BJ (cell line): ENCODE data around the gene ANKRD9. TPM values are rescaled to one million over a fixed set of nuclear protein-coding genes. Genes with fewer than 3 reads are reported as not detected.

Experiments used
- CTCF ChIA-PET: fragments of 350-600 bp; formaldehyde crosslinking; extraction: SDS; loops from one replicate; lab custom pipeline; 2021; ENCODE audit warnings: antibody characterized with exemption, inconsistent platforms; lab: Yijun Ruan, JAX
- POLR2A ChIA-PET: fragments of 300-600 bp; sonication (Branson Sonifier 250); formaldehyde crosslinking; extraction: SDS; loops from one replicate; lab custom pipeline; 2021; ENCODE audit warnings: antibody characterized with exemption; lab: Charles Lee
- DNase-seq: peaks from one replicate; pipeline ENCODE4 v3.0.0-alpha.2; 2011; ENCODE audit warnings: low read depth
- H3K27me3 ChIP-seq: 2 replicates; pipeline ENCODE4 v1.6.0; 2011; ENCODE audit warnings: low read length; ENCODE audit not compliant: control insufficient read depth, insufficient read depth
- H3K36me3 ChIP-seq: 2 replicates; pipeline ENCODE4 v1.5.1; 2011; ENCODE audit warnings: low read length; ENCODE audit not compliant: control insufficient read depth, insufficient read depth
- H3K4me3 ChIP-seq: 2 replicates; pipeline ENCODE4 v1.5.1; 2011; ENCODE audit warnings: low read depth, mild to moderate bottlenecking, control low read depth, low read length
- polyA plus RNA-seq: library from polyadenylated mRNA; depleted of rRNA; stranded (reverse); fragments of >200 nt; gene quantifications from 2 replicates; pipeline ENCODE4 v1.2.3, GENCODE V29; 2011
- TF ChIP-seq, protein P1 (sequence below): IDR thresholded peaks from 2 replicates; pipeline ENCODE4 v1.5.1; 2011; ENCODE audit warnings: low read depth, mild to moderate bottlenecking, control low read depth, inconsistent platforms, low read length, moderate library complexity; ENCODE audit not compliant: insufficient read depth

The ANKRD9 gene
- polyA plus RNA-seq, 1 experiment = 9.1 TPM

DNA sequence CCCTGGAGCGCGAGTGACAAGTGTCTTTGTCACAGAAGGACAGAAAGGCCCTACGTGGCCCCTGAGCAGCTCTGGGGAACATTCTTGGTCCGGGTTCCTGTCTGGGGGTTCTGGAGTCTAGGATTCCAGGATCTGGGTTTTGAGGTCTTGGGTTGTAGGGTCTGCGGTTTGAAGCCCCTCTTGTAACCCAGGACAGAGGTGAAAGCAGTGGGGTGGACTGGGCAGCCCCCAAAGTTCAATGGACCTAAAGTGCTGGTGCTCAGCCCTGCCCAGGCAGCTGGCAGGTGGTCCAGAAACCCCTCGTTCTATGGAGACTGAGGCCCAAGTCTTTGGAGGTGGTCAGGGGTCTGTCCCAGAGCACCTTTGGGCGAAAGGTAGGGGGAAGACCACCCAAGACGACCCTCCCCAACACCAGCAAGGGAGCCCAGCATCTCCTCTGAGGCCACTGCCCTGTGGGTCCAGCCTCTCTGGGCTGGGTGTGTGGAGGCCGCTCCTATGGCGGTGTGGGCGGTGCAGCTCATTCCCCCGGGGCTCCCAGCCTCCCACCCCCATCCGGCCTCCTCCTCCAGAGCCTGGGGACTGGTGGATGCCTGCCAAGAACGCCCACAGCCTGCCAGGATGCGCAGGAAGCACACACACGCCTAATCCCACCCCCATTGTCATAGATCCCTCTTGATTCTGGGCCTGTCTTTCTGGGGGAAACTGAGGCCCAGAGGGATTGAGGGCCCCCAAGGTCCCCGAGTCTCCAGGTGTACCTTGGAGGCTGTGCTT lies 30.2 kb upstream of the ANKRD9 start:
- TF ChIP-seq, protein P1, sequence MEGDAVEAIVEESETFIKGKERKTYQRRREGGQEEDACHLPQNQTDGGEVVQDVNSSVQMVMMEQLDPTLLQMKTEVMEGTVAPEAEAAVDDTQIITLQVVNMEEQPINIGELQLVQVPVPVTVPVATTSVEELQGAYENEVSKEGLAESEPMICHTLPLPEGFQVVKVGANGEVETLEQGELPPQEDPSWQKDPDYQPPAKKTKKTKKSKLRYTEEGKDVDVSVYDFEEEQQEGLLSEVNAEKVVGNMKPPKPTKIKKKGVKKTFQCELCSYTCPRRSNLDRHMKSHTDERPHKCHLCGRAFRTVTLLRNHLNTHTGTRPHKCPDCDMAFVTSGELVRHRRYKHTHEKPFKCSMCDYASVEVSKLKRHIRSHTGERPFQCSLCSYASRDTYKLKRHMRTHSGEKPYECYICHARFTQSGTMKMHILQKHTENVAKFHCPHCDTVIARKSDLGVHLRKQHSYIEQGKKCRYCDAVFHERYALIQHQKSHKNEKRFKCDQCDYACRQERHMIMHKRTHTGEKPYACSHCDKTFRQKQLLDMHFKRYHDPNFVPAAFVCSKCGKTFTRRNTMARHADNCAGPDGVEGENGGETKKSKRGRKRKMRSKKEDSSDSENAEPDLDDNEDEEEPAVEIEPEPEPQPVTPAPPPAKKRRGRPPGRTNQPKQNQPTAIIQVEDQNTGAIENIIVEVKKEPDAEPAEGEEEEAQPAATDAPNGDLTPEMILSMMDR = no peak
- ChIA-PET POLR2A (no interaction called here), CTCF (interaction anchor here (0.8 to 3.0 kb wide), 3 partner anchors 14 to 15 kb away, joined by 3 to 12 read pairs (median 7); no protein-coding TSS in a partner anchor)
- Histone ChIP-seq H3K27me3 (no peaks in the 10 kb centered on the region), H3K4me3 (no peak overlapping the region), H3K36me3 (no peaks in the 10 kb centered on the region)
- DNase-seq = no peak

DNA sequence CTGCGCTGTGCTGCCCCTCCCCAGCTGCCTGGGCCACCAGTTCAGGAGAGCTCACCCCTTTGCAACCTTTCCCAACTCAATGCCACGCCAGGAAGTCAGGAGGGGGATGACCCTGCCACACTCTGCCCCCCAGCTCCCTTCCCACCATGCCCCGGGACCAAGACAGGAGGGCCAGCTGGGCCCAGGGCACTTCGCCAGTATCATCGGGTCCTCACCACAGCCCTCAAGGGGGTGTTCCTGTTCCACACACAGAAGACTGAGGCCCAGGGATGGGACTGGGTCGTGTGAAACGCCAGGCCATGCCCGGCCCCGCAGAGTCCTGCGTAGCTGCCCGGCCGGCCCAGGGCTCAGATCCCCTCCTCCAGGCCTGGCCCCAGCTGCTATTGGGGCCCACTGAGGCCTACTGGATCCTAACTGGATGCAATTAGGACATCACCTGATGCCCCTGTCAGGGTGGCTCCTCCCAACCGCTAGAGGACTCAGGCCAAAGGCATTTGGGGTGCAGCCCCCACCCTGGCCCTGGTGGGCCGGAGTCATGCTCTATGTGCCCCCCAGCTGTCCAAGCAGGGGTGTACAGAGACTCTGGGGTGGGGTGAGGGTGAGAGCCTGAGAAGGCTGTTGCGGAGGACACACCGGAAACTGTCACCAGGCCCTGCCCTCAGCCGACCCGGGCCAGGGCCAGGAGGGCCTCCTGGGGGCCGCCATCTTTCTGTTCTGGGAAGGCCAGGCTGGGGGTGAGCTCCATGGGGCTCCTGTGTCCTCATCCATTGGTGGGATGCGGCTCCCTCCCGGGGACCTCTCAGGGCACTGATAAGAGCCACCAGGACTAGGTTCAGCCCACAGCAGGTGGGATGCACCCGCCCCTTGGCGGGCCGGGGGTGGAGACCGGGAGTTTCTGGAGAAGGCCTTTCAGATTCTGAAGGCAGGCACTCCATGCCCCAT lies 29.3 kb upstream of the ANKRD9 start:
- ChIA-PET CTCF (interaction anchor here (1.8 to 3.0 kb wide), 2 partner anchors 14 to 56 kb away, joined by 6 to 12 read pairs; no protein-coding TSS in a partner anchor), POLR2A (no interaction called here)
- TF ChIP-seq, protein P1 = no peak
- DNase-seq = no peak
- H3K27me3 ChIP-seq = no peaks in the 10 kb centered on the region
- no peak overlapping the region for H3K4me3 ChIP-seq
- no peaks in the 10 kb centered on the region for H3K36me3 ChIP-seq

DNA sequence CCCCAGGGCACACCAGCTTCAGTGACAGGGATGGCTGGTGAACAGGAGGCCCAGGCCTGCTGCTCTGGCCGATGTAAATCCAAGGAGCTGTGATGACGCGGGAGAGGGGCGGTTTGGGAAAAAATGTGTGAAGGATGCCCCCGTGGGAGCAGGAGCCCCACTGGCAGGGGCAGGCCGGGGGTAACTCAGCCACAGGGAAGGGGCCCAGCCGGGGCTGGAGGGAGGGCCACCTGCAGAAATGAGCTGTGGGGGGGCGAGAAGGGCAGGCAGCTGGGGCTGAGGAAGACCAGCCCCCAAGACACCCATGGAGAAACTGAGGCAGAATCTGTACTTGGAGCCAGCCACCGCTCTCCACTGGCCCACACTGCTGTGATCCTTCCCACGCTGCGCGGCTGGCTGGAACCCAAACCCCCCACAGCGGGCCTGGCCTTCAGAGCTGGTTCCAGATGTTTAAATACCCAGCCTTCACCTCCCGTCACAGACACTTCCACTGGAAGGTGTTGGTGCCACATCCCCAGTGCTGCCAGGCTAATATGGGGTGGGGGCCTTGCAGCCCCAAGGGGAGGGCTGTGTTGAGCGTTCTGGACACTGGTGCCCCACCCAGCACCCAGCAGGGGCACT lies 28.5 kb upstream of the ANKRD9 start:
- TF ChIP-seq, protein P1 = no peak
- no peak for DNase-seq
- H3K36me3 ChIP-seq = no peaks in the 10 kb centered on the region
- ChIA-PET CTCF (interaction anchor here (1.8 to 3.0 kb wide), 2 partner anchors 13 to 57 kb away, joined by 6 to 12 read pairs; no protein-coding TSS in a partner anchor), POLR2A (no interaction called here)
- H3K27me3 ChIP-seq = no peaks in the 10 kb centered on the region
- no peak overlapping the region for H3K4me3 ChIP-seq

DNA sequence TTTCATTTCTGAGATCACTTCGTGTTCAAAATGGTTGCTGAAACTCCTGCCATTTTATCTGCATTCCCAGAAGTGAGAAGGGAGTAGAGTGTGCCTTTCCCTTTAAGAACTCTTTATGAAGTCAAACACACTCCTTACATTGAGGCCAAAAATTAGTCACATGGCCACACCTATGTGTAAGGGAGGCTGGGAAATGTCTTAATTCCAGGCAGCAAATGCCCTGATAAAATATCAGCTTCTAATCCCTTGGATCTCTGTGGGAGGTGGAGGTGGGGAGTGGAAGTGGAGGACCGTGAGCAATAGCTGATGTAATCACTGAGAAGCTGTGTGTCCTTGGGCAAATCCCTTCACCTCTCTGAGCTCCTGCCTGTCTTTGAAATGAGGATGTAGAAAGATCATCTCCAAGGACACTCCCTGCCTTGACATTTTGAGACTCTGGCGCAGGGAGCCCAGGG lies 22.7 kb upstream of the ANKRD9 start:
- CTCF ChIA-PET = no interaction called here
- Histone ChIP-seq H3K27me3 (no peaks in the 10 kb centered on the region), H3K36me3 (no peaks in the 10 kb centered on the region), H3K4me3 (no peak overlapping the region)
- POLR2A ChIA-PET = no interaction called here
- no peak for DNase-seq
- TF ChIP-seq, protein P1 = no peak
